Activated T-helper 1 cell treated with anti-CD3 and anti-CD28 coated beads, Interleukin-2, amount 50 U/mL, for 16 hours (primary cell): ENCODE data around the gene PROM2.

Experiments used
- DNase-seq, 2 donors: peaks; one replicate each; pipeline ENCODE4 v3.0.0-alpha.2; 2020; ENCODE audit warnings: low read depth in 1 of 2, low spot score in 1 of 2

The PROM2 gene

GRCh38 chr2:95306336-95306895 lies 32.2 kb downstream of the PROM2 start:
- no peak for DNase-seq

- DNase-seq = no peak
These were observed 32.8 kb downstream of the PROM2 start for GRCh38 chr2:95307036-95307435.

GRCh38 chr2:95307878-95308277 lies 33.6 kb downstream of the PROM2 start:
- DNase-seq = no peak

GRCh38 chr2:95308426-95308990 lies 34.3 kb downstream of the PROM2 start:
- DNase-seq = no peak

GRCh38 chr2:95309599-95309998 lies 35.4 kb downstream of the PROM2 start:
- DNase-seq = no peak

- no peak for DNase-seq
These were observed 36.0 kb downstream of the PROM2 start for GRCh38 chr2:95310216-95310615.

- DNase-seq = no peak
These were observed 36.4 kb downstream of the PROM2 start for GRCh38 chr2:95310651-95311050.

- DNase-seq = no peak
These were observed 37.7 kb downstream of the PROM2 start for GRCh38 chr2:95311815-95312542.

GRCh38 chr2:95312543-95313201 lies 38.4 kb downstream of the PROM2 start:
- DNase-seq = no peak

- DNase-seq = no peak
These were observed 39.3 kb downstream of the PROM2 start for GRCh38 chr2:95313296-95314131.

- no peak for DNase-seq
These were observed 40.3 kb downstream of the PROM2 start for GRCh38 chr2:95314598-95314963.

- DNase-seq = no peak
These were observed 40.8 kb downstream of the PROM2 start for GRCh38 chr2:95314964-95315611.

- DNase-seq = no peak
These were observed 41.7 kb downstream of the PROM2 start for GRCh38 chr2:95315801-95316411.

- DNase-seq = no peak
These were observed 42.3 kb downstream of the PROM2 start for GRCh38 chr2:95316466-95317122.

- DNase-seq = no peak
These were observed 42.9 kb downstream of the PROM2 start for GRCh38 chr2:95317123-95317500.

- DNase-seq = no peak
These were observed 43.6 kb downstream of the PROM2 start for GRCh38 chr2:95317665-95318425.

GRCh38 chr2:95318431-95319220 lies 44.4 kb downstream of the PROM2 start:
- DNase-seq = no peak
